KG1 (cell line): ENCODE data around the gene DUSP10.

Source experiments
- DNase-seq: peaks from one replicate; lab custom pipeline; 2025; lab: John Stamatoyannopoulos, UW

The DUSP10 gene

DNA sequence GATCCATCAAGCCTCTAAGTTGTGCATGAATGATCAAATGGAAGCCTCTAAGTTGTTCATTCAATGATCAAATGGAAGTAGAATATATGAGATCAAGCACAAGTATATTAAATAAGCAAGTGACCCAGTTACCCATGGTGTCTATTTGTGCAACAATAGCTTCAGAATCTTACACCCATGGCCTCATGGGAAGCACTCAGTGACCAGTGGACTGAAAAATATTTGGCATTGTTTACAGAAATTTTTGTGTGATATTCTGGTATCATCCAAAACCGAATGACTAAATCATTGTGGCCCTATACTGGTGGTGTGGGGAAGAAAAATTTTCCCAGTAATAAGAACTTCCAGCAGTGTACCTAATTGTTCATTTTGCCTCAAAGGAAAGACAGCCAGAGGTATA is 46.6 kb downstream of the DUSP10 start:
- no peak for DNase-seq

DNA sequence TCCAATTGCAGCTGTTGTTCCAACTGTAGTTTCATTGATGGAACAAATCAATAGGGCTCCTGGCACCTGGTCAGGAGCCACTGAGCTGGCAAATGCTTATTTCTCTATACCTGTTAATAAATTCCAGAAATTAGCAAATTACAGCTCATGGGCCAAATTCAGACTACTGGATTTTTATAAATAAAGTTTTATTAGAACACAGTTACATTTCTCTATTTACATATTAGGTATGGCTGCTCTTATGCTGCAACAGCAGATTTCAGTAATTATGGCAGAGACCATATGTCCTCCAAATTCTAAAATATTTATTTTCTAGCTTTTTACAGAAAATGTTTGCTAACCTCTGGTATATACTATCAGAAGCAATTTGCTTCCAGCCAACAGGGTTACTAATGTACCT is 47.8 kb downstream of the DUSP10 start:
- no peak for DNase-seq

DNA sequence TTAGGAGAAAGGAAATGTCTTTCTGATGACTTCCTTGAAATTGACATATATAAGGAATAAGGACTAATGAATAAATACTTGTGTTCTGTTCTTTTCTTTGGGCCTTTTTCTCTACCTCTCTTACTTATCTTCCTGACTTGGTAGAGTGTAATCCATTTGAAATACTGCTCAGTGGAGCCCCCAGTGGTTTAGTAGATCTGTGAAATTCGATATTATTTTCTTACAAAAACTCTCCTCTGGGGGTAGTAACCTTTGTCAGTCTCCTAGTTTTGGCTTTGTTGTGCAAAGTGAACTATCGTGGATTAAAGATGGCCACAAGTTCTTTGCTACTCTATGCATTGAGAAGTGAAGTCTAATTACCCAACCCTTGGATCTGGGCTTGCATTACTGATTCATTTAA is 48.8 kb downstream of the DUSP10 start:
- no peak for DNase-seq

DNA sequence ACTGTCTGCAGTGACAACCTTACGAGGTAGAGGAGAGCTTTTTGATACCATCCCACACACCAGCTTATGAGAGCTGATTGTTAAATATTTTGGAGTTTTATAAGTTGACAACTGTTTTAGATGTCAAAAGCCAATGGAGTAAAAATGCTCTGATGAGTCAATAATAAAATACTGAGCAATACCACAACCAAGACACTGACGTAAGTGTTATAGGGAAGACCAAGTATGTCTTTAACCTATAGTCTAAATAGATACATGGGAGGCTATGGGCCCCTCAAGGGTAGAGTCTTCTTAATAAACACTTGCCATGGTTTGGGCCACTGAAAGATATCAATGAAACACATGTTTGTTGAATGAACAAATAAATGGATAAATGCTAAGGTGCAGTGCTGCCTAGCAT is 49.2 kb downstream of the DUSP10 start:
- no peak for DNase-seq

DNA sequence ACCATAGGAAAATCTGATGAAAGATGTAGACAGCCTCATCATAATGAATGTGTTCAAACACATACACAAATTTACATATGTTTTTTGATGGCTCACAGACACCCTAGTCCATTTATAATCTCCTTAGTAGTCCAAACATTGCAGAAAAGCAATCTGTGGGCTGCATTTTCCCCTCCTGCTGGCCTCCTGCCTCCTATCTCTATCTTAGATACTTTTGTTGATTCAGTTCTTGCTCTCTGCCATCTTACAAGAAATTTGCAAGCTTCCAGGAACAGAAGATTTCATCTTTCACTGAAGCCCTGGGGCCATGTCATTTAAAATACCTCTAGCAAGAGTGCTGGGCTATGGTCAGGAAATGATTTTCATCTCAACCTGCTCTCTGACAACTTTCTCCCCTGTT is 50.6 kb downstream of the DUSP10 start:
- DNase-seq = no peak

GRCh38 chr1:221690858-221691257 is 51.0 kb downstream of the DUSP10 start:
- no peak for DNase-seq

DNA sequence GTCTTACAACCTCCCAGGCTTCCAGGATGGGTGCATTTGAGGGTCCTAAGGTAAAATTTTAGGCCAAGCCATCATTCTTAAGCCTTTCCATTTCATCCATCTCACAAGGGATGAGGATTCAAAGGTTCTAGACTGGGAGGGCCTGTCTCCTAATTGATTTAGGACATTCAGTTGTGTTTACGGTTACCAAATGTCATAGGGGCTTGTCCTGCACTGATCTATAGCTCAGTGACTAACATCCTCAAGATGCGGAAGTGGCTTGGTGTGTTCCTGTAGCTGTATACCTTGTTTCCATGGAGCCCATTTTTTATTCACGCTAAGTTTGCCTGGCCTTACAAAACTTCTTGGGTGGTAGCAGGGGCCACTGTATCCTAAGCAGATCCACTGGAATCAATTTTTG is 52.8 kb downstream of the DUSP10 start:
- DNase-seq = peak; percentile 55

GRCh38 chr1:221688488-221688843 is 53.4 kb downstream of the DUSP10 start:
- no peak for DNase-seq

GRCh38 chr1:221687836-221688487 is 53.9 kb downstream of the DUSP10 start:
- DNase-seq = no peak

DNA sequence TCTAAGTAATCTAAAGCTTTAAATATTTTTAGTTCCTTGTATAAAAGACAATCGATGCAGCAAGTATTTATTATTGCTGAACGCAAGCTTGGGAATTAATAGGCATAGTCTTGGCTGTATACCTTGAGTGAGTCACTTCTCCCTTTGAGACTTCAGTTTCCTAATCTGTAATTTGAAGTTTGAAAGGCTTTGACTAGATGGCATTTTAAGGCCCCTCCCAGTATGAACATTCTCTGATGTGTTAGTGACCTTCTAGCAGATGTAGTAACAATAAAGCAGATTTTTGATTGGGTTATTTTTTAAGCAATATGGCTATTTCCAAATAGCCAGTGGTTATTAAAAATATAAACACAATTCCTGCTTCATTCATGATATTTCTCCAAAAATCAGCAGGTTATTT is 58.2 kb downstream of the DUSP10 start:
- no peak for DNase-seq

DNA sequence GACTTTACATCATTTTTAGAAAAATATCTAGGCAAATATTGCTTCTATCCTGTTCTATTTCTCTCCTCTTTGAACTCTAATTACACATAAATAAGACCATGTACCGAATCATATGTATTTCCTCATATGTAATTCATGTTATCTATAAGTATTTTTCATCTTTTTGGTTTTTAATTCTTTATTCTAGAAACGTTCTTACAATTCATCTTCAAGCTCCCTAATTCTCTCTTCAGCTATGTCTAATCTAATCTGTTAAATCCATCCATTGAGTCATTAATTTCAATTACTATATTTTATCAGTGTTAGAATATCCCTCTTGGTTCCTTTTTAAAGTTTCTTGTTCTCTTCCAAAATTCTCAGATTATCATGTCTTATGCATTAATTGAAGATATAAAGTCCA is 61.8 kb downstream of the DUSP10 start:
- no peak for DNase-seq

- DNase-seq = no peak
Measured at GRCh38 chr1:221678014-221678413, 63.9 kb downstream of the DUSP10 start.

DNA sequence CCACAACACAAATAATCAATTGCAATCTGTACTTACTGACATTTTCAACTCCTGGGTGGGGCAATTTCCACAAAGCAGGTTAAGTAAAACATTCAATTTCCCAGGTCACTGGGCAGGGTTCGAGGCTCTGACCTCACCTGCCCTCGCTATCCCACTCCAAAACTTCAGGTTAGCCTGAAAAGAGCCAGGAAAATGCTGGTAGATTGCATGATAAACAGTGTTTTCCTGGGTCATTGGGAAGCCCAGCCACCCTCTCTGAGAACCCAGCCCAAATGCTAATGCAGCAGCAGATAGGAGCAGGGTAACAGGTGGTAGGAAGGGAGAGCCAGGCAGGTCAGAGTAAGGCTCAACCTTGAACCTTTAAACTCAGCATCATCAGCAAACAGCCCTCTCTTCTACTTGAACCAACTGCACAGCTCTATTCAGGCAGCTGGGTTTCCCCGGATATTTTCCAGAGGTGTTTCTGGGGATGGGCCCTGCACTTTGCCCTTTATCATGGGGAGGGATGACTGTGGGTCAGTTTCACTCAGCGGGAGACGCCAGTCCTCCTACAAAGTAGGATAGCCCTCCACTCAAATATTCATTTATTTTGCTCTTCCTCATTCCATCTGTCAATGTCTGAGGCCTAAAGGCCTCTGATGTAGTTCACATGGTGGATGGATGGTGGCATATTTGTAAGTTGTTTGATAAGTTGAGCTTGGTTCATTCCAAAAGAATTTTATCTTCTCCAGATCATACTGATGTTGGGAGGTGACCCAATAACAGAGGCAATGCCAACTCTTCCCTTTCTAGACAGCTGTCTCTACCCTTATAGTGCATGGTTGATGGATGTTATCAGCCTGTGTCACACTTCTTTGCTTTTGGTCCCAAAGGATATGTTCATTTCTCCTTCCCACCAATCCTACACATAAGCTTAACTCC is 65.7 kb downstream of the DUSP10 start:
- DNase-seq = no peak

DNA sequence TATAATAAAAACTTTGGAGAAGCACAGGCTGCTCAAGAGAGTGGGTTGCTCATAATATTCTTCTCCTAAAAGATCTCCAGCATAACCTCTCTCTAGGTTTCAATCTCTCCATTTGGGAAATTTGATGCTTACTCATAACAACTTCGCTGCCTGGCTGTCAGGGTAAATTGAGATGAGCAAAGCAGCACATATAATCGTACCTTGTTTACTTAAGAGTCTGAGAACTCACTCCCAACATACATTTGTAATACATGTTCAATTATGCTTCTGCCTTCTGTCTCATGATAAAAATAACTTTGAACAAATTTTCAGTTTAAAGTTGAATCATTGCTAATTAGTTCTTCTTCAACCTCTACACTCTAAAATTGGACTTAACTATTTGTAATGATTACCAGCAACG is 68.9 kb downstream of the DUSP10 start:
- no peak for DNase-seq

DNA sequence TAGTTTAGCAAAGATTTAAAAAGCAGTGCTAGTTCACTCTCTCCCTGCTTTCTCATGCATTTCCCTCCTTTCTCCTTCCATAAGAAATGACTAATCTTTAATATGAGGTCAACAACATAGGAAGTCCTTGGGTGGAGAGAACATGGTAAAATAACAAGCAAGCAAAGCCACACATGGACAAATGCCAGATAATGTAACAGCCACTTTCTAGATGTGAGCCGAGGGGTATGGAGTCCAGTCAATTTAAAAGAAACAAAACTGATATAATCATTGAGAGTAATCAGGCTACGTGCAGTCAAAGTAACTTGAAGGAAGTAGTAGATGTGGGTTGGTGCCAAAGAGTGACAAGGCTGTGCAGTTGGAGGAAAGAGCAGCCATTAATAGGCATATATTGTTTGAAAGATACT is 69.6 kb downstream of the DUSP10 start:
- DNase-seq = no peak

GRCh38 chr1:221670081-221670480 is 71.8 kb downstream of the DUSP10 start:
- no peak for DNase-seq

DNA sequence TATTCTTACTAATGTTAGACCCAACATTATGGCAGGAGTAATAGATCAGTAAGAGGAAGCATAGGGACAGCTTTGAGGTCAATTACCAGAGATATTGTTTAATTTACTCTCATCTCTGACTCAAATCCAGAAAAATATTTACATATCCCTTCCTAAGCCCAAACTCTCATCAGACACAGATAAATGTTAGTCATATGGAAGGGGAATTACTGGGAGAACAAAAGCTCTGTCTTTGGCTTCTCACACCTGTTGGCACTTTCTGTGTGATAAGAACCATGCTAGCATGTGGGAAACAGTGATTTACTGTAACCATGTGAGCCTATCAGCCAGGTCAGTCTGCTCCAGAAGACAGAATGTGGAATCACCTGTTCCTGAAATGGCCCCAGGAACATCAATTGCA is 72.4 kb downstream of the DUSP10 start:
- no peak for DNase-seq

- no peak for DNase-seq
Measured at GRCh38 chr1:221667504-221667903, 74.4 kb downstream of the DUSP10 start.

GRCh38 chr1:221664253-221664652 is 77.6 kb downstream of the DUSP10 start:
- no peak for DNase-seq

DNA sequence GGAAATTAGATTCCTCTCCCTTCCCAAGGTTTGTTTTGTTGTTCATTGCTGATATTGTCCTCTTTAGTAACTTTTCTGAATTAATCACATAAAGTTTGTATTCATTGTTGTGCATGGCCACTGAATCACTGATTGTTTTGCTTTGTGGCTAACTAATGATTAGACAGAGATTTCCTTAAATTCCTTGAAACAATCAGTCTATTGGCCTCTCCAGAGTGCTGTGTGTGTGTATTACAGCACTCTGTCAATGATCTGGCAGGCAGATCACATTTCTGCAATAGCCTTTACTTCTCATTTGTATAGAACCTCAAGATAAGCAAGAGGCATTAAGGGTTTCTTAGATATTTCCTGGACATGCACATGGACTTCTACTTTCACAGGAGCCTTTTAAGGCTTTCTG is 78.6 kb downstream of the DUSP10 start:
- no peak for DNase-seq

GRCh38 chr1:221655766-221656305 is 86.1 kb downstream of the DUSP10 start:
- DNase-seq = no peak
